HG03565 (cell line): Measurements from ENCODE around the gene DECR2.

Source experiments
- ATAC-seq: cut with Tn5 transposase; IDR thresholded peaks from one replicate; pipeline ENCODE4 v1.9.1; 2021; ENCODE audit warnings: mild to moderate bottlenecking, moderate library complexity; ENCODE audit not compliant: unreplicated experiment

Gene DECR2

DNA sequence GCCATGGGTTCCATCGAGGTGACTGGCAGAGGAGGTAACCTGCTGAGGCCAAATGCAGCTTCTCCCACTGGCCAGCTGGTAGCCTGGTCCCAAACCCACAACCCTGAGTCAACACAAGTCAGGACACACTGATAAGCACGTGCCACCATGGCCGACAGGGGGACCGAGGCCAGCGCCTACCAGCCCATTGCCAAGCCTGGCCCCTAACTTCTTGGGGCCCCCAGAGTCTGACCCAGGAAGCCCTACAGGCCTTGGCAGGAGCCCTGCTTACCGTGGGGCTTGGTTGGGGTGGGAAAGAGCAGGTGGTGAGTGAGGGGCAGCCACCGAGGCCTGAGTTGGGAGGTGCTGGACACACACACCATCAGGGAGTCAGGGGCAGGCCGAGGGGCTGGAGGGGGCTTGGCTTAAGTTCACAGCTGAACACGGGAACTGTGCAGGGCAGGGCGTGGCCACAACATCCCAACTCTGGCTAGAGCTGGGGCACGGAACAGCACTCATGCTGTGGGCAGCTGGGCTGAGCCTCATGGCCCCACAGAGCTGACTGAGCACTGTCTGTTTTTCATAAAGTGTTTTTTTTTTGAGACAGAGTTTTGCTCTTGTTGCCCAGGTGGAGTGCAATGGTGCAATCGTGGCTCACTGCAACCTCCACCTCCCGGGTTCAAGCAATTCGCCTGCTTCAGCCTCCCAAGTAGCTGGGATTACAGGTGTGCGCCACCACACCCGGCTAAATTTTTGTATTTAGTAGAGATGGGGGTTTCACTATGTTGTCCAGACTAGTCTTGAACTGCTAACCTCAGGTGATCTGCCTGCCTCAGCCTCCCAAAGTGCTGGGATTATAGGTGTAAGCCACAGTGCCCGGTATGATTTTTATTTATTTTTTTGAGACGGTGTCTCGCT is 36.8 kb upstream of the DECR2 start:
- ATAC-seq, result no peak

GRCh38 chr16:366476-366875 is 35.2 kb upstream of the DECR2 start:
- no peak for ATAC-seq

GRCh38 chr16:367333-367903 is 34.3 kb upstream of the DECR2 start:
- ATAC-seq, result no peak

GRCh38 chr16:368388-369158 is 33.1 kb upstream of the DECR2 start:
- no peak for ATAC-seq

GRCh38 chr16:369275-369865 is 32.3 kb upstream of the DECR2 start:
- ATAC-seq, result no peak

DNA sequence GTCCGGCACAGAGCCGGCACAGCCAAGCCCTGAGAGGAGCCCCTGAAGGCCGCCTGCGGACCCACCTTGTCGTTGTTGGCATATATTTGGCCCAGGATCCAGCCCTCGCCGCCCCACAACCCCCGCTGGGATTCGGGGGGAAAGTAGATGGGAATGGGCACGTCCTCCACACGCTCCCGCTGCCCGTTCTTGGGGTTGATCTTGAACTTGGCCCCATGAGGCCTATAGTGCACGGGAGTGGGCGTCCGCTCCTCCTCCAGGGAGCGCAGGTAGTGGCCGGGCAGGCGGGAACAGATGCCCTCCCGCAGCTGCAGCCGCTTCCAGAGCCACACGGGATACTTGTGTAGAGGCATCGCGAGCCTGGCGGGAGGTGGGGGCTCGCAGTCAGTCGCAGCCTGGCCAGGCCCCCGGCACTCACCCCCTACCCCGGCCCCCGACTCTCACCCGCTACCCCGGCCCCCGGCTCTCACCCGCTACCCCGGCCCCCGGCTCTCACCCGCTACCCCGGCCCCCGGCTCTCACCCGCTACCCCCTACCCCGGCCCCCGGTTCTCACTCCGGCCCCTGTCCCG is 31.7 kb upstream of the DECR2 start:
- ATAC-seq, result no peak

DNA sequence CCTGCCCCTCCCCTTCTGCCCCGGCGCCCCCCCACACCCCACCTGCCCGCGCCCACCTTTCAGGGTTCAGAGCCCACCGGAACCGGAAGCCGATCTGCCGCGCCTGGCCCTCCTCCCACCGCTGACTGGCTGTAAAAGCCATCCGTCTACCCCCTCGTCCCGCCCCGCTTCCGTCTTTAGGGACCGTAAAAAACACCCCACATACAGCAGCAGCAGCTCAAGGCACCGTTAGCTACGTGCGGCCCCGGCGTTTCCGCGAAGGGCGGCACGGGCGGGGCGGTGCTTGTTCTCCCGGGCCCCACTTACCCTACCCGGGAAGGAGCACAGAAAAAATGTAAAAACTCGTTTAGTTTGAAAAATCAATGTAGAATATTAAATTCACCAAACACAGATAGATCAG is 31.2 kb upstream of the DECR2 start, which contains the start of gene MRPL28:
TSS of gene MRPL28 (minus strand) at position 96 of the 400 bp plus-strand sequence. CDS start 320 bp downstream, outside the sequence.
- peak; percentile 47 for ATAC-seq

DNA sequence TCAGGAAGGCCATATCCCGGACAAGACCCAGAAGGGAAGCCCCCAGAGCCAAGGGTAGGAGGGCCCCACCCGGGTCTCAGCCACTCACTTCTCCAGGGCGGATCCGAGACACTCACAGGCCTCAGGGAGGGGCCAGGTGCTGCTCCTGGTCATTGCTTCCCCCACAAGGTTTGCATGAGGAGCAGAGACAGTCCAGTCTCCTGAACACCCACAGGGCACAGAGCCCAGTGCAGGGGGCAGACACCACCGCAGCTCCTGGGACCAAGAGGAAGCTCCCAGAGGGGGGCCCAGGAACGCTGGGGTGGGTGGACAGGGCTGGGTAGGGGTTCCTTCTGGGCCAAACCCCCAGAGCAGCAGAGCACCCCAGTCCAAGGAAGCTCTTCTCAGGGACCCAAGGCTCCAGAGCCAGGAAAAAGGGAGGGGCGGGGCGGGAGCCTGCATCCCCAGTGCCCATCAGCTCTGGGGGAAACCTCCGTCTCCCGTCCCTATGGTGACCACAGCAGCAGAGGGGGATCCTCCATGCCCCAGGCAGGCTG is 30.6 kb upstream of the DECR2 start:
- ATAC-seq, result no peak

DNA sequence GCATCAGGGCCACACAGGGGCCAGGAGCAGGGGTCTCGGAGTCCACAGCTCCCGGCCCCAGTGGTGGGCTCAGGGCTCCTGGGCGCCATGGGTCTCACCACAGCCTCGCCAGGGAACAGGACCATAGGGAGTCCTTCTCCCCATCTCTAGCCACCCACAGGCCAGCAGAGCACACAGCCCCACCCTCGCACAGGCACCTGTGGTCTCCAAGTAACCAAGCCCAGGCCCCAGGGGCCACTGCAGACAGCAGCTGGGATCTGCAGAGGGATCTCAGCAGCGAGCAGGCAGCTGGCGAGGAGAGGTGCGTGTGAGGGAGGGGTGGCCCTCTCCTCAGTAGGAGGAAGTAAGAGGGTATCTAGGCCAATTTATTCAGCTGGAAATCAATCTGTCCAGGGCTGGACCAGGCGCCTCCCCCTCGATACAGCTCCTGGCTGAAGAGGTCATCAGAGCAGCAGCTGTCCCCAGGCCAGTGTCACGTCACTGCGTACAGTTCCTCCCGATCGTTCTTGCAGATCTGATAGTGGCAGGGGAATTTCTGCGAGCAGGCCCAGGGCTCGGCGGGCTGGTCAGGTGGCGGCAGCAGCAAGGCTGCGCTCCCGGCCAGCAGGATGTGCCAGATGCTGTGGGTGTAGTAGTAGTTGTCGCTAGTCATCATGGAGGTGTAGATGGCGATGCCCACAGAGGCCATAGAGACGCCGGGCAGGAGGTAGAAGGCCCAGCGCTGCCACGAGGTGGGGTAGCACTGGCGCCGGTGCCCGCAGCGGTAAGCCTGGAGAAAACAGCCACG is 30.0 kb upstream of the DECR2 start:
- no peak for ATAC-seq

GRCh38 chr16:372302-372983 is 29.2 kb upstream of the DECR2 start:
- ATAC-seq, result no peak

- no peak for ATAC-seq
These were observed 28.6 kb upstream of the DECR2 start for GRCh38 chr16:373020-373598.

DNA sequence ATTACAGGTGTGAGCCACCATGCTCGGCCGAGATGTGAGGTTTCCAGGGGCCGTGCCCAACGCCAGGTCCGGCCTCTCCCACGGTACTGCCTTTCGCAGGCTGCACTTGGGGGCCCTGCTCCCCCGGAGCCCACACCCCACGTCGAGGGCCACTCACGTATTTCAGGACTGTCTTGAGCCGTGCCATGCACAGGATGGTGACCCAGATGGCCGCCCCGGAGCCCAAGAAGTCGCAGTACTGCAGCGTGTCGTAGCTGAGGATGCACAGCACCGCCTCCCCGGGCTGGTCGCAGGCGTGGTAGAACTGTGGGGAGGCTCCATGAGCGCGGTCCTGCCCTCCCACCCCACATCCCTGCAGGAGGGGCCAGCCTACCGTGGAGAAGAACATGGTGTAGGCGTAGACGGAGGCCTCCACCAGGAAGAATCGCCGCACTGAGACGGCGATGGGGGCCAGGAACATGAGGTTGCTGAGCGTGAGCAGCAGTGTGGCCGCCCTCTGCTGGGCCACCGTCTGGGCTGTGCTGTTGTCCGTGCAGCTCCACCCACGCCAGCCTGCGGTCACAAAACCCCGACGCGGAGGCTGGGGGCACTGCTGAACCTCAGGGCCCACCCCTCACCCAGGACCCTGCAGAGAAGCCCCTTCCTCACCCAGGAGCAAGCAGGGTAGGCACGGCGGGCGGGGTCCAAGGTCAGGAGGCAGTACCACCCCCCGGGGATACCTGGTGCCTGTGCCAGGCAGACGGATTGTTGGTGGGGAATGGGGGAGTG is 27.7 kb upstream of the DECR2 start:
- ATAC-seq, result no peak

DNA sequence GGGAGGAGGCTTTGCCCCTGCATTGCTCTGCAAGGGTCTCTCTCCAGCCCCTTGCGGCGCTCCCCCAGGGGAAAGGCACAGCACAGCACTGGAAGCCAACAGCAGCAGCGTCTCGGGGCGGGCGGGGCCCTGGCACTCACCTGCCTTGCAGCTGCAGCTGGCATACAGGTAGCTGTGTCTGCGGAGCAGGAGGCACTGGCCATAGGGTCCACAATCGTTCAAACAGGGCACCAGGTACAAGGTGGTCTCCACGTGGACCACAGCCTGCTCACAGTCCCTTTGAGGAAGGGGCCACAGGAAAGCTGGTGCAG is 27.1 kb upstream of the DECR2 start:
- no peak for ATAC-seq

DNA sequence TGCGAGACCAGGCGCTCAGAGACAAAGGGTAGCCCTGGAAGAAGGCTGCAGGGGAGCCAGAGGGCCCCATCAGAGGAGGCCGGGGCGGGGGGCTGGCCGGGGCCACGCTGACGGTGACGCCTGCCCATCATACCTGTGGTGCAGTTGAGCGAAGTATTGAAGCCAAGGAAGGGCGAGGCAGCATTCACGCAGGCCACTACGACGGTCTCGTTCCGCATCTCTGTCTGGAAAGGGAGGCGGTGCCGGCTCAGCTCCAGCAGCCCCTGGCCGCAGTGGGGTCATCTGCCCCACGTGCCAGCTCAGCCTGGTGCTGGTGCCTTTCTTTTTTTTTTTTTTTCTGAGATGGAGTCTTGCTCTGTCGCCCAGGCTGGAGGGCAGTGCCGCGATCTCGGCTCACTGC is 26.5 kb upstream of the DECR2 start:
- no peak for ATAC-seq

- no peak for ATAC-seq
These were observed 25.5 kb upstream of the DECR2 start for GRCh38 chr16:375927-376816.

DNA sequence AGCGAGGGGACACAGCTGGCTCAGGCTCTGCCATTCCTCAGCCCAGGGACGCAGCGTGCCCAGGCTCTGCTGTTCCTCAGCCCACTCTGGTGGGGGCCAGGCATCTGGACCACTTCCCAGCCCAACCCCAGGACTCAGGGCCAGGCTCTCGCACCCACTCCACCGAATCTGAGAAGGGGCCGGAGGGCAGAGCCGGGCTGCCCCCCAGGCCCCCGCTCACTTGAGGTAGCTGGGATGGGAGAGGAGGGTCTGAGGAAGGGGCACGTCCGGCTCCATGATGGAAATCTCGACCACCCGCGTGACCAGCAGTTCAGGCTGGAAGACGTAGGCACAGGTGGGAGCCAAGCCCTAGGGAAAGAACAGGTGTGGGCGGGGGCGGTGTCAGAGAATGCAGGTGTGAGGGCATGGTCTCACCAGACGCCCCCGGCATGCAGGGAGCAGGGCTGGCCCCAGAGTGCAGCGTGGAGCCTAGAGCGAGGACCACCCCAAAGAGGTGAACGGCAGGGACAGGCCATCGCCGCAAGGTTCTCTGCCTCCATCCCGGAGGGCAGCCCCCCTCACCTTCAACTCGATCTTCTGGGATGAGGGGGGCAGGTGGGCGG is 24.8 kb upstream of the DECR2 start:
- ATAC-seq, result no peak

GRCh38 chr16:377419-377951 is 24.2 kb upstream of the DECR2 start:
- no peak for ATAC-seq
